B cell (primary cell): ENCODE results near the gene DOCK1. TPM values are rescaled to one million over a fixed set of nuclear protein-coding genes. Genes with fewer than 3 reads are reported as not detected.

Source experiments
- ATAC-seq: fragments of 200-7000 bp; cut with Tn5 transposase; one replicate; pipeline ENCODE4 v1.10.0; 2021; ENCODE audit warnings: low read depth, mild to moderate bottlenecking, moderate number of reproducible peaks, moderate library complexity
- CTCF ChIA-PET: fragments of 350-600 bp; sonication (Branson Sonifier 250); formaldehyde crosslinking; loops from one replicate; lab custom pipeline; 2021; ENCODE audit warnings: antibody characterized with exemption, inconsistent platforms; lab: Charles Lee
- POLR2A ChIA-PET: fragments of 350-600 bp; sonication (Branson Sonifier 250); formaldehyde crosslinking; loops from one replicate; lab custom pipeline; 2021; ENCODE audit warnings: antibody characterized with exemption; lab: Charles Lee
- DNase-seq: peaks from one replicate; pipeline ENCODE4 v3.0.0; 2013
- H2AFZ ChIP-seq: 2 replicates; pipeline ENCODE4 v1.6.1; 2012; ENCODE audit warnings: mild to moderate bottlenecking, low read depth, low read length; ENCODE audit not compliant: insufficient read depth, poor library complexity, severe bottlenecking
- H3K27ac ChIP-seq, 2 donors: 1 replicate in 1 of 2; 2 replicates in 1 of 2; pipeline ENCODE4 v1.5.1; 2012 to 2013; ENCODE audit warnings: low read length in 2 of 2, mild to moderate bottlenecking in 2 of 2, moderate library complexity in 1 of 2
- H3K27me3 ChIP-seq, 4 experiments: fragments of 200-600 bp in 1 of 4; sonication (generic) in 1 of 4; replicated peaks in 1 of 4; 1 replicate in 2 of 4; 2 replicates in 2 of 4; pipeline versions ENCODE4 v1.6.1 to v1.7.0; 2013 to 2016; ENCODE audit warnings: low read length in 3 of 4, mild to moderate bottlenecking in 2 of 4, mixed read lengths in 1 of 4, moderate library complexity in 1 of 4; ENCODE audit not compliant: insufficient read depth in 4 of 4, control insufficient read depth in 3 of 4; ENCODE audit errors: control extremely low read depth in 1 of 4
- H3K36me3 ChIP-seq, 2 experiments: replicated peaks in 1 of 2; 1 replicate in 1 of 2; 2 replicates in 1 of 2; pipeline versions ENCODE4 v1.6.1 to v1.7.1; 2013; ENCODE audit warnings: low read length in 1 of 2; ENCODE audit not compliant: insufficient read depth in 2 of 2, control insufficient read depth in 1 of 2; ENCODE audit errors: control extremely low read depth in 1 of 2, extremely low read depth in 1 of 2
- H3K4me1 ChIP-seq, 2 donors: fragments of 200-600 bp in 1 of 2; sonication (generic) in 1 of 2; 1 replicate in 1 of 2; 2 replicates in 1 of 2; pipeline versions ENCODE4 v1.5.1 to v1.6.1; 2013 to 2017; ENCODE audit warnings: low read length in 2 of 2; ENCODE audit not compliant: control insufficient read depth in 2 of 2, insufficient read depth in 2 of 2
- H3K4me2 ChIP-seq: replicated peaks from 2 replicates; pipeline ENCODE3; 2012; ENCODE audit warnings: mild to moderate bottlenecking, low read depth, low read length; ENCODE audit not compliant: poor library complexity, severe bottlenecking
- H3K4me3 ChIP-seq, 5 experiments: fragments of 200-600 bp in 1 of 5; sonication (generic) in 1 of 5; 1 replicate in 3 of 5; 2 replicates in 2 of 5; pipeline versions ENCODE4 v1.5.1 to v1.7.0; 2011 to 2016; ENCODE audit warnings: low read length in 4 of 5, mild to moderate bottlenecking in 4 of 5, low read depth in 2 of 5, control low read depth in 1 of 5, moderate library complexity in 1 of 5; ENCODE audit not compliant: insufficient read depth in 1 of 5; ENCODE audit errors: control extremely low read depth in 1 of 5, extremely low read depth in 1 of 5
- H3K79me2 ChIP-seq: fragments of 200-600 bp; sonication (generic); one replicate; pipeline ENCODE4 v1.6.0; 2016; ENCODE audit warnings: low read length; ENCODE audit not compliant: control insufficient read depth, insufficient read depth
- H3K9ac ChIP-seq: fragments of 200-600 bp; sonication (generic); 2 replicates; pipeline ENCODE4 v1.6.1; 2017; ENCODE audit warnings: mild to moderate bottlenecking, low read length, moderate library complexity
- H3K9me3 ChIP-seq, 3 donors: one replicate each; pipeline versions ENCODE4 v1.6.1 to v1.7.1; 2013; ENCODE audit warnings: low read length in 2 of 3; ENCODE audit not compliant: control insufficient read depth in 2 of 3, insufficient read depth in 1 of 3; ENCODE audit errors: control extremely low read depth in 1 of 3
- H4K20me1 ChIP-seq: 2 replicates; pipeline ENCODE4 v1.6.0; 2012; ENCODE audit warnings: mild to moderate bottlenecking, low read length; ENCODE audit not compliant: insufficient read depth, control insufficient read depth, poor library complexity, severe bottlenecking
- H3K27ac Mint-ChIP-seq: one replicate; pipeline ENCODE4 v1.8.0; 2021; ENCODE audit warnings: mixed read lengths
- H3K27me3 Mint-ChIP-seq: one replicate; pipeline ENCODE4 v1.8.0; 2021; ENCODE audit warnings: mixed read lengths
- H3K4me1 Mint-ChIP-seq: one replicate; pipeline ENCODE4 v1.8.0; 2021; ENCODE audit warnings: mixed read lengths
- H3K4me3 Mint-ChIP-seq: one replicate; pipeline ENCODE4 v1.8.0; 2021; ENCODE audit warnings: mixed read lengths
- H3K9me3 Mint-ChIP-seq: one replicate; pipeline ENCODE4 v1.8.0; 2022; ENCODE audit warnings: mixed read lengths; ENCODE audit not compliant: insufficient read depth
- CTCF ChIP-seq: fragments of 200-600 bp; IDR thresholded peaks from one replicate; pipeline ENCODE4 v1.8.0; 2022; ENCODE audit warnings: antibody characterized with exemption, mild to moderate bottlenecking
- EZH2 ChIP-seq: IDR thresholded peaks from 2 replicates; pipeline ENCODE4 v1.6.1; 2012; ENCODE audit warnings: borderline replicate concordance, low read depth, mild to moderate bottlenecking, moderate library complexity, low read length; ENCODE audit not compliant: insufficient read depth, poor library complexity, severe bottlenecking
- WGBS: methylation state at CpG from one replicate; pipeline ENCODE4 v1.1.5; 2013; ENCODE audit warnings: missing lambda C conversion rate; ENCODE audit not compliant: insufficient coverage; 5-methylcytosine and 5-hydroxymethylcytosine counted together
- intact Hi-C: fragments of 100-400 bp; cut with micrococcal nuclease; formaldehyde crosslinking; loops from one replicate; pipeline ENCODE4 v1.10.0; 2022
- polyA plus RNA-seq: library from polyadenylated mRNA; depleted of rRNA; stranded (reverse); fragments of >200 nt; gene quantifications from 2 replicates; pipeline ENCODE4 v1.2.3, GENCODE V29; 2012
- total RNA-seq, 2 donors: library from RNA; stranded (reverse); fragments of 120-200 nt in 1 of 2; gene quantifications; 1 replicate in 1 of 2; 2 replicates in 1 of 2; pipeline versions ENCODE4 v1.2.3 to v1.2.4, GENCODE V29; 2013 to 2022

DOCK1 gene
- total and polyA plus RNA-seq, 2 donors (not counting 1 experiment from before 2014, with no cell fraction given) = not detected

- no peaks in the 10 kb centered on the region for H3K4me1 ChIP-seq
- Mint-ChIP-seq H3K4me1 (no peaks in the 10 kb centered on the region), H3K9me3 (no peaks in the 10 kb centered on the region), H3K4me3 (no peak overlapping the region), H3K27me3 (no peaks in the 10 kb centered on the region), H3K27ac (no peak overlapping the region)
- H3K79me2 ChIP-seq = no peaks in the 10 kb centered on the region
- intact Hi-C loops = no loop called here
- ATAC-seq (no peak), DNase-seq (no peak)
- no peaks in the 10 kb centered on the region for H3K36me3 ChIP-seq
- H3K9me3 ChIP-seq = peaks cover 0 to 3% (median 0%) of the 10 kb centered on the region in 3 donors
- H3K27ac ChIP-seq = no peak overlapping the region
- ChIA-PET CTCF (no interaction called here), POLR2A (no interaction called here)
- no peak overlapping the region for H3K4me2 ChIP-seq
- H3K4me3 ChIP-seq = no peak overlapping the region
- TF ChIP-seq EZH2 (no peak), CTCF (no peak)
- no peak overlapping the region for H2AFZ ChIP-seq
- no peak overlapping the region for H3K9ac ChIP-seq
- 89% methylated on average over 9 of the region's 9 CpGs for WGBS
- H4K20me1 ChIP-seq = no peaks in the 10 kb centered on the region
- no peaks in the 10 kb centered on the region for H3K27me3 ChIP-seq
Observed at GRCh38 chr10:127320176-127320575, 414.9 kb downstream of the DOCK1 start.

- Histone ChIP-seq H3K27me3 (no peaks in the 10 kb centered on the region), H3K27ac (no peak overlapping the region), H3K9me3 (peaks cover 0 to 3% (median 0%) of the 10 kb centered on the region in 3 donors), H3K79me2 (no peaks in the 10 kb centered on the region), H3K36me3 (no peaks in the 10 kb centered on the region), H4K20me1 (no peaks in the 10 kb centered on the region), H3K4me1 (no peaks in the 10 kb centered on the region), H3K4me3 (no peak overlapping the region), H3K9ac (no peak overlapping the region), H3K4me2 (no peak overlapping the region), H2AFZ (no peak overlapping the region)
- ChIA-PET POLR2A (no interaction called here), CTCF (no interaction called here)
- WGBS = 100% methylated on average over 1 of the region's 1 CpG
- TF ChIP-seq CTCF (no peak), EZH2 (no peak)
- intact Hi-C loops = no loop called here
- DNase-seq (no peak), ATAC-seq (no peak)
- Mint-ChIP-seq H3K27me3 (no peaks in the 10 kb centered on the region), H3K4me1 (no peaks in the 10 kb centered on the region), H3K9me3 (no peaks in the 10 kb centered on the region), H3K4me3 (no peak overlapping the region), H3K27ac (no peak overlapping the region)
Observed at GRCh38 chr10:127322286-127322685, 417.1 kb downstream of the DOCK1 start.
